Mucosa of descending colon (tissue), 3 donors: ENCODE data around the gene YIPF4. TPM values are rescaled to one million over a fixed set of nuclear protein-coding genes. Genes with fewer than 3 reads are reported as not detected.
"Not testable (repeated sequence)": the region's sequence is repeated elsewhere in the genome, so short reads cannot be mapped to it uniquely, and the experiment has no call there.

ENCODE experiments used
- ATAC-seq: fragments of 200-7000 bp; cut with Tn5 transposase; one replicate; pipeline ENCODE4 v1.9.1; 2020; ENCODE audit warnings: mild to moderate bottlenecking, moderate library complexity
- DNase-seq, 3 donors: peaks; one replicate each; pipeline ENCODE4 v3.0.0-alpha.2; 2020
- H3K36me3 ChIP-seq: fragments of 200-600 bp; one replicate; pipeline ENCODE4 v1.8.0; 2021; ENCODE audit warnings: low read depth, mild to moderate bottlenecking
- H3K4me1 ChIP-seq: fragments of 200-600 bp; one replicate; pipeline ENCODE4 v1.8.0; 2021; ENCODE audit warnings: low read depth, mild to moderate bottlenecking
- H3K4me3 ChIP-seq: fragments of 200-600 bp; one replicate; pipeline ENCODE4 v1.8.0; 2021; ENCODE audit warnings: mild to moderate bottlenecking
- H3K9me3 ChIP-seq: fragments of 200-600 bp; one replicate; pipeline ENCODE4 v1.8.0; 2021; ENCODE audit warnings: mild to moderate bottlenecking
- intact Hi-C, 2 donors: fragments of 100-400 bp; cut with DNase I in 1 of 2; cut with micrococcal nuclease in 1 of 2; formaldehyde crosslinking; loops; one replicate each; pipeline versions ENCODE4 v1.11.0 to v1.11.1; 2022; cut with DNase I, micrococcal nuclease
- total RNA-seq, 3 donors: library from RNA; stranded (reverse); fragmentation: NEBNext Ultra II Directional in 2 of 3; extraction: Animal tissue kit (Norgen Biotek cat#: 25700) in 2 of 3; gene quantifications; one replicate each; pipeline versions ENCODE4 v1.2.1 to v1.2.4, GENCODE V29; 2021 to 2023
- TF ChIP-seq, protein P1 (sequence below): fragments of 200-600 bp; IDR thresholded peaks from one replicate; pipeline ENCODE4 v1.8.0; 2022; ENCODE audit warnings: antibody characterized with exemption, mild to moderate bottlenecking
- donor health status: DM: no; HTN: no; CAD: no; lungs with moderate emphysema.
- donor health status: DM: no; HTN: no; CAD: no.
- donor health status: DM: no; HTN: yes; CAD: no.

YIPF4 gene
- total RNA-seq, 3 donors from 2014 or later: 46.8 to 59.4 (median 57.3) TPM

DNA sequence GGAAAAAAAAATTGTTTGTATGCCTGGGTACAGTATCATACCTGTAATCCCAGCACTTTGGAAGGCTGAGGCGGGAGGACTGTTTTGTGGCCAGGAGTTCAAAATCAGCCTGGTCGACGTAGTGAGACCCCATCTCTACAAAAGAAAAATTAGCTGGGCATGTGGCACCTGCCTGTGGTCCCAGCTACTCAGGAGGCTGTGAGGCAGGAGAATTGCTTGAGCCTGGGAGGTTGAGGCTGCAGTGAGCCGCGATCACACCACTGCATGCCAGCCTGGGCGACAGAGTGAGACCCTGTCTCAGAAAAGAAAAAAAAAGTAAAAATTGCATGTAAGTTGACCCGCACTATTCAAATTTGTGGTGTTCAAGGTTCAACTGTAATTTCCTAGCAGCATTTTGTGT lies 32.9 kb downstream of the YIPF4 start:
- Histone ChIP-seq H3K9me3 (no peaks in the 10 kb centered on the region), H3K4me1 (no peaks in the 10 kb centered on the region), H3K4me3 (no peak overlapping the region), H3K36me3 (no peaks in the 10 kb centered on the region)
- TF ChIP-seq, protein P1, sequence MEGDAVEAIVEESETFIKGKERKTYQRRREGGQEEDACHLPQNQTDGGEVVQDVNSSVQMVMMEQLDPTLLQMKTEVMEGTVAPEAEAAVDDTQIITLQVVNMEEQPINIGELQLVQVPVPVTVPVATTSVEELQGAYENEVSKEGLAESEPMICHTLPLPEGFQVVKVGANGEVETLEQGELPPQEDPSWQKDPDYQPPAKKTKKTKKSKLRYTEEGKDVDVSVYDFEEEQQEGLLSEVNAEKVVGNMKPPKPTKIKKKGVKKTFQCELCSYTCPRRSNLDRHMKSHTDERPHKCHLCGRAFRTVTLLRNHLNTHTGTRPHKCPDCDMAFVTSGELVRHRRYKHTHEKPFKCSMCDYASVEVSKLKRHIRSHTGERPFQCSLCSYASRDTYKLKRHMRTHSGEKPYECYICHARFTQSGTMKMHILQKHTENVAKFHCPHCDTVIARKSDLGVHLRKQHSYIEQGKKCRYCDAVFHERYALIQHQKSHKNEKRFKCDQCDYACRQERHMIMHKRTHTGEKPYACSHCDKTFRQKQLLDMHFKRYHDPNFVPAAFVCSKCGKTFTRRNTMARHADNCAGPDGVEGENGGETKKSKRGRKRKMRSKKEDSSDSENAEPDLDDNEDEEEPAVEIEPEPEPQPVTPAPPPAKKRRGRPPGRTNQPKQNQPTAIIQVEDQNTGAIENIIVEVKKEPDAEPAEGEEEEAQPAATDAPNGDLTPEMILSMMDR: no peak
- no peak for DNase-seq
- ATAC-seq: no peak
- intact Hi-C loops: no loop called here

DNA sequence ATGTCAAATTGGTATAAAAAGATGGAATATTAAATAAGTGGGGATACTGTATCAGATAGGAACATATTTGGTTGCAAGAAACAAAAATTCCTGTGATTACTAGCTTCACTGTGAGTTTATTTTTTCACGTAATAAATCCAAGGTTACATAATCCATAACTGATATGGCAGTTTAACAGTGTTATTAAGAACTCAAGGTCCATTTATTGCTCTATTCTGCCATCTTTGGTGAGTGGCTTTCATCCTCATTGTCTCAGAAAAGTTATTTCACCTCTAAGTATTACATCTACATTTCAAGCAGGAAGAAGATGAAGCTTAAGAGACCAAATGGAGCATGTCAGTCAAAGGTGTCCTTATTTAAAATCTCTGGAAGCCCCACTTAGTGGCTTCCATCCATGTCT lies 37.2 kb downstream of the YIPF4 start:
- ATAC-seq (no peak), DNase-seq (no peak)
- intact Hi-C loops: no loop called here
- H3K4me1 ChIP-seq: no peaks in the 10 kb centered on the region
- no peaks in the 10 kb centered on the region for H3K36me3 ChIP-seq
- TF ChIP-seq, protein P1: no peak
- H3K9me3 ChIP-seq: no peaks in the 10 kb centered on the region
- H3K4me3 ChIP-seq: no peak overlapping the region

DNA sequence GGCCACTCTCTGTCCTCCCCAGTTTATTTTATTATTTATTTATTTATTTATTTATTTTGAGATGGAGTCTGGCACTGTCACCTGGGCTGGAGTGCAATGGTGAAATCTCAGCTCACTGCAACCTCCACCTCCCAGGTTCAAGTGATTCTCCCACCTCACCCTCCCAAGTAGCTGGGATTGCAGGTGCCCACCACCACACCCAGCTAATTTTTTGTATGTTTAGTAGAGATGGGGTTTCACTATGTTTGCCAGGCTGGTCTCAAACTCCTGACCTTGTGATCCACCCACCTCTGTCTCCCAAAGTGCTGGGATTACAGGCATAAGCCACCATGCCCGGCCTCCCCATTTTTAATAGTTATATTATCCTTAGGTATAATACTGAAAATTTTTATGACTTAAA lies 51.0 kb downstream of the YIPF4 start:
- ATAC-seq, H3K9me3 ChIP-seq, intact Hi-C loops, H3K36me3 ChIP-seq, H3K4me3 ChIP-seq: not testable (repeated sequence)
- peak in 1 of 3 donors; percentile 8 for DNase-seq
- H3K4me1 ChIP-seq: peaks cover 20% of the 10 kb centered on the region

DNA sequence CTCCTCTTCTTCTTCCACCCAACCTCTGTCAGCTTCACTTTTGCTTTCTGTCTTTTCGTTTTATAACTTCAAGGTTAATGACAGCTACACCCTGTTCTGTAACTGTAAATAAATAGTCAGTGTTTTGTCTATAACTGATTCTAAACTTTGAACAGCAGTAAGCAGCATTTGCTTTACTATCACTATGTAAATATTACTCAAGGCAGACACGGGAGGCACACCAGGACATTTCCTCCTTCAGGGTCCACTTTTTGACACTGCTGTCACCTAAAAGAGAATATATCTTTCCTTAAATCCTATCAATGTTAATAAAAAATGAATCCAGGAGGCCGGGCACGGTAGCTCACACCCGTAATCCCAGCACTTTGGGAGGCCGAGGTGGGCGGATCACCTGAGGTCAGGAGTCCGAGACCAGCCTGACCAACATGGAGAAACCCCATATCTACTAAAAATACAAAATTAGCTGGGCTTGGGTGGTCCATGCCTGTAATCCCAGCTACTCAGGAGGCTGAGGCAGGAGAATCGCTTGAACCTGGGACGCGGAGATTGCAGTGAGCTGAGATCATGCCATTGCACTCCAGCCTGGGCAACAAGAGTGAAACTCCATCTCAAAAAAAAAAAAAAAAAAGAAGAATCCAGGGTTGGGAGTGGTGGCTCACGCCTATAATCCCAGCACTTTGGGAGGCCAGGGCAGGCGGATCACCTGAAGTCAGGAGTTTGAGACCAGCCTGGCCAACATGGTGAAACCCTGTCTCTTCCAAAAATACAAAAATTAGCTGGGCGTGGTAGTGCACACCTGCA lies 51.7 kb downstream of the YIPF4 start:
- peaks cover 20% of the 10 kb centered on the region for H3K4me1 ChIP-seq
- H3K9me3 ChIP-seq, H3K4me3 ChIP-seq, intact Hi-C loops, H3K36me3 ChIP-seq: not testable (repeated sequence)
- DNase-seq (peak; percentile 49 to 64 (median 49)), ATAC-seq (peak; percentile 95)

DNA sequence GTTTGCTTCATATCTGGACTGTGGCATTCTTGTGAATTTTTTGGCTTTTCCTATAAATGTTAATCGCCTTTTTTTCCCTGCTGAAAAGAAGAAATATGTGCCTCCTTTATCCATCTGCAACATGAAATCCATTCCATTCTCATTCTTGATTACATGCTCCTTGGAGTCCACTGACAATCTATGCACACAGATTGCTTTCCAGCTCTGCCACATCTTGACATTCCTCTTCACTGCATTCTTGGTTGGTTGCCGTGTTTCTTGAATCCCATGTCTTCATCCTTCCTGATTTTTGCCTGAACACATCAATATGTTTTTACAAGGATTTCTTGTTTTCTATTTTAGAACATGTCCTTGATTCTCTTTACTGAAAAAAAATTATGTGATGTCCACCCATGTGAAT lies 52.4 kb downstream of the YIPF4 start:
- intact Hi-C loops: no loop called here
- DNase-seq: no peak
- H3K36me3 ChIP-seq: no peaks in the 10 kb centered on the region
- H3K4me3 ChIP-seq: no peak overlapping the region
- no peak for ATAC-seq
- no peaks in the 10 kb centered on the region for H3K9me3 ChIP-seq
- TF ChIP-seq, protein P1: no peak
- peaks cover 20% of the 10 kb centered on the region for H3K4me1 ChIP-seq

DNA sequence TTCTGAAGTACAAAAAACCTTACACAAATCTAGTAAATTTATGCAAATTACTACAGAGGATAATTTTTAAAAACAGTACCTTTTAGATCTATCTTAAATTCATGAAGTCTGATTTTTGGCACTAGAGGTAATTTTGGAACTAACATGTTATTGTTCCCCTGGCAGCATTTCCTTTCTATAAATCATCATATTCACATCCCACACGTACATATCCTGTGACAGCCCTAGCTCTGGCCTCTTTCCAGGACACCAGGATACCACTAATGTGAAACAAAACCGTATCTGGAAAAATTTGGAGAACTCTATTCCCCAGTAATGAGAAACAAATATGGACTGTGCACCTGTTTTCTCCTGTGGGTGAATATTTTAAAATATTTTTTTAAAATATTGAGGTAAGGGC lies 65.1 kb downstream of the YIPF4 start:
- Histone ChIP-seq H3K4me1 (peaks cover 14% of the 10 kb centered on the region), H3K4me3 (no peak overlapping the region), H3K36me3 (no peaks in the 10 kb centered on the region), H3K9me3 (no peaks in the 10 kb centered on the region)
- TF ChIP-seq, protein P1: no peak
- DNase-seq (no peak), ATAC-seq (no peak)
- intact Hi-C loops: no loop called here

DNA sequence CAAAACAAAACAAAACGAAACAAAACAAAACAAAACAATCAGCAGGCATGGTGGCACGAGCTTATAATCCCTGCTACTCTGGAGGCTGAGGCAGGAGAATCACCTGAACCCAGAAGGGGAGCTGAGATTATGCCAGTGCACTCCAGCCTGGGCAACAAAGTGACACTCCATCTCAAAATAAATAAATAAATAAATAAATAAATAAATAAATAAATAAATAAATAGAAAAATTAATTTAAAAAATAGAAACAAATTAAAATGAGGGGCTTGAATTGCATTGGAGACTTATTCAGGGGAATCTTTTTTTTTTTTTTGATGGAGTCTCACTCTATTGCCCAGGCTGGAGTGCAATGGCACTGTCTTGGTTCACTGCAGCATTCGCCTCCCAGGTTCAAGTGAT lies 73.1 kb downstream of the YIPF4 start:
- intact Hi-C loops, H3K4me1 ChIP-seq, H3K36me3 ChIP-seq, H3K9me3 ChIP-seq, ATAC-seq, H3K4me3 ChIP-seq, DNase-seq: not testable (repeated sequence)
